HG03039 (cell line): ENCODE measurements around the gene ADIPOR2.
"Not testable (repeated sequence)": the region's sequence is repeated elsewhere in the genome, so short reads cannot be mapped to it uniquely, and the experiment has no call there.

ENCODE experiments used
- ATAC-seq: cut with Tn5 transposase; IDR thresholded peaks from one replicate; pipeline ENCODE4 v1.9.1; 2021; ENCODE audit warnings: mild to moderate bottlenecking, moderate library complexity; ENCODE audit not compliant: unreplicated experiment

ADIPOR2 gene

DNA sequence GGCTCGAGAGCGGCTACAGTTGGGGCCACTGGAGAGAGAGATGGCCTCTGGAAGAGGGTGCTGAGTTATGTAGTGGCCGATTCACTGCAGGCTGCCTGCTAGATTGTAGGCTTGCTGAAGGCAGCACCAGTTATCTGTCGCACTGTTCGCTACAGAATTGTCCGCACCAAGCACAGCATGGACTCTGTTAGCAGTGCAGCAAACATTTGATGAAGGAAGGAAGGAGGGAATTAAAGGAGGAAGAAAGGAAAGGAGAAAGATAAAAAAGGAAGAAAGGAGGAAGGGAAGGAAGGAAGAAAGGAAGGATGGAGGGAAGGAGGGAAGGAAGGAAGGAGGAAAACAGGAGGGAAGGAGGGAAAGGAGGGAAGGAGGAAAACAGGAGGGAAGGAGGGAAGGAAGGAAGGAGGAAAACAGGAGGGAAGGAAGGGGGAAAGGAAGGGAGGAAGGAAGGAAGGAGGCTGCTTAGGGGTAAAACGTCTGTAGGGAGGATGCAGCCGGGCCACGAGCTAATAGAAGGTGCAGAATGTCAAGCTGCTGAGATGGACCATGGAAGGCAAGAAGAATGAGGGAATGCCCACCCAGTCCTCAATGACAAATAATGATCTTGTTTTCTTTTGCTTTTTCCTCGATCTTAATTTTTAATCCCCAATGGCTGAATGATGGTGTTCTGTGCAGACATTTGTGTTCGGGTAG is 27.3 kb upstream of the ADIPOR2 start:
- ATAC-seq, result no peak

DNA sequence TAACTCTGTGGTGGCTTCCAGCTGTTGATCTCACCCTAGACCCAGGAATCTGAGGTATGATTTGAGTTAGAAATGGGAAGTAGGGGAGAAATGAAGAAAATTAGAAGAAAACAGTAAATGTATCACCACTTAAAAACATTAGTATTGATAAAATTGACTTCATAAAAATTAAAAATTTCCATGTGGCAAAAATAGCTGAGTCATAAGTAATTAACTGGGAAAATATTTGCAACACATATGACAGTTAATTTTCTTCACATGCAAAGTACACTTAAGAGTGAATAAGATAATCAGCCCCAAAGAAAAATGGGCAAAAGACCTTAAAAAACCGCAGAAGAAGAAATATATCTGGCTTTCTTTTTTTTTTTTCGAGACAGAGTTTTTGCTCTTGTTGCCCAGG is 25.5 kb upstream of the ADIPOR2 start:
- no peak for ATAC-seq

DNA sequence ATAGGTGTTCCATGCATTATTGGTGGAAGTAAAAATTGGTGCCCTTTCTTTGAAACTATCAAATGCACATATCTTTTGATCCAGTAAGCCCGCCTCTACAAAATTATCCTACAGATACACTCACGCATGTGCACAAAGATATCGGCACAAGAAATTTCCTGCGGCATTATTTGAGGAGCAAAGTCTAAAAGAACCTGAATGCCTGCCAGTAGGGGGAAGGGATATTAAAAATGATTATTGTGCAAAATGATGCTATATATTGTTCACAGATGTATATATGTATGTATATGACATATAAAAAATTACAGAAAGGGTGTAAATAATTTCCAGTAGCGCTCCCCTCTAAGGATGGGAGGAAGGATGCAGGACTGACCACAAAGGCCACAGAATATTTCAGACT is 24.7 kb upstream of the ADIPOR2 start:
- ATAC-seq, result no peak

DNA sequence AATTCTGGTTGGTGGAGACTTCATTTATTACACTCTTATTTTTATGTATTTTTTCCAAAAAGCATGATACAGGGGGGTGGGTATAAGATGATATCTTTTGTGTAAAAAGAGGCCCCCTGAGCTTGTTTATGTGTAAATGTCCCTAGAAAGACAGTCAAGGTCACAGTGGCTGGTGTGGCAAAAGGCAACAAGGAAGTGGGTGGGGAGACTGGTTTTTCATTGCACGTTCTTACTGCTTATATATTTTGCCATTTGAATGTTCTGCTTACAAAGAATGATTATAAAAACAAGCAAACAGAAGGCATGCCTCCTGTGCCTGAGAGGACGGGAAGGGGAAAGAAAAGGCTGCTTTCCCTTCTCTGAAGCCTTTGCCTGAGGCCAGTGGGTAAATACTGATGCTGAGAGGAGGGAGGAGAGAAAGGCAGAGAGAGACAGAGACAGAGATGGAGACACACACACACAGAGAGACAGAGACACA is 24.1 kb upstream of the ADIPOR2 start:
- no peak for ATAC-seq

DNA sequence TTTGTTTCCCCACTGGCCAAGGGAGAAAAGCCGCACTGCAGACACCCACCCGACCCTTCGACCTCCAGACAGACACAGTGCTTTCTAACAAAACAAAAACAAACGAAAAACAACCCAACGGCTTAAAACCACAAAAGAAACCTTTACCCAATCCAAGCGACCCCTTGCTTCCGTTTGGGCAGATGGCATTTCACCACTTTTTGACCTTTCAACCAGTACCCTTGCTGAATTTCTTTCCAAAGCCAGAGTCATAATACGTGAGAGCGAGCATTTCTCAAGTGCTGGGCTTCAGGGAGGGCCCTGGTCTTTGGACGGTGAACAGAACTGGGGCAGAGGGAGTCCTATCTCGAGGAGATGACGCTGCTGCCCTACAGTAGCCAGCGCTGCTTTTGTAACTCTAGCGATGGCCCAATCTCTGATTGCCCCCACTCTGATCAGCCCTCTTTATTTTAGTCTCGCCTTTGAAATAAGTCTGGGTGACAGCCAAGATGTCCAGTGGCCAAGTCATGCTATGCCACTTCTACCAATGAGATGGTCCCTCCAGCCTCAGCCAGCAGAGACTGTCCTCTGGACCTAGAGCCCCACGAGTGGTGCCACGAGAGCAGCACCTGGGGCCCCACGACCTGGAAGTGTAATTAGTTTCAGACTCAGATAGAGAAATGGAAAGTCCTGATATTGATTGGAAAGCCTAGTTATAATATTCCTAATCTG is 21.9 kb upstream of the ADIPOR2 start:
- no peak for ATAC-seq

DNA sequence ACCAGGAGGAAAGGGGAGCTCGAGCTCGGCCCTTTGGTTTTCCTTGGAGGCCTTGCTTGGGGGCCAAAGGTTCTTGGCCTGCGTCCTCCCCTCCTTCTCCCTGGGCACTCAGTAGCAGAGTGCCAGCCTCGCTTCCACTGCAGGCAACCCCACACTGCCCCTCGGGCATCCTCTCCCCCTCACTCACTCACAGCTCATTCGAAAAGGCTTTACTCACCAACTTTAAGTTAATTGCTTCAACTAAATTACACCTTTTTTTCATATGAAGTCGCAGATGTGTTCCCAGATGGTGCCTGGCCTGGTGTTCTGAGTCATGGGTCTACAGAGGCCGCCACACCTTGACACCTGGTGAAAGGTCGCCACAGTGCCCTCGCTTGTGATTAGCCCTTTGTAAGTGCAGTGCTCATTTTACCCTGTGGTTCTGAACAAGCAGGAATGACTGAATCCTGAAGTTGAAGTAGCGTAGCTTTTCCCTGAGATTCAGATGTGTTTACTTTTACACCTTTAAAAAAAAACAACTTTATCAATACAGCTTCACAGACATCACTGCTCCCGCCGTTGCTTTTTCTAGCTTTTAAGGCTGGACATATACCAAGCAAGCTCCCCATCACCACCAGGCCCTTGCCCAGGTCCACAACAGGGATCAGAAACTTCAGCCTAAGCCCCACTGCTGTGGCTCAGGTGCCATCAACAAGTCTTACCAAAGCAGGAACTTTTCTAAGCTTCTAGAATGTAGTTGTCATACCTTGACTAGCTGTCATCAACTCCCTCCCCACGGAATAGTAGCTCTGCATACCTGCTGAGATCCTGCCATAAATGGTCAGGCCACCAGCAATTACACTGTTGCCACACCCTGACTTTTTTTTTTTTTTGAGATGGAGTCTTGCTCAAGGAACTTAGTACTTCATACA is 20.3 kb upstream of the ADIPOR2 start:
- ATAC-seq, result no peak

DNA sequence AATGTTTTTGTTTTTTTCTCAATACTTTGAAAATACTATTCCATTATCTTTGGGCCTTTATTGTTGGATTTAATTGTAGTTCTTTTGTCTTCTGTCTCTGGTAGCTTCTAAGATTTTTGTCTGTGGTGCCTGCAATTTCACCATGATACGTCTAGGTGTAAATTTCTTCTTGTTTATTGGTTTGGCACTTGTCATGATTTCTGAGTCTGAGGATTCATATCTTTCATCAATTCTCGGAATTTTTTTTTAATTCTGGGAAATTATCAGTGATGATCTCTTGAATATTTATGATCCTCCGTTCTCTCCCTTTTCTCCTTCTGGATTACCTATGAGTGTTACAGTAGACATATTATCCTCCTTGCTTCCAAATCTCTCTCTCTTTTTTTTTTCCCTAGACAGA is 14.8 kb upstream of the ADIPOR2 start:
- ATAC-seq, result no peak

DNA sequence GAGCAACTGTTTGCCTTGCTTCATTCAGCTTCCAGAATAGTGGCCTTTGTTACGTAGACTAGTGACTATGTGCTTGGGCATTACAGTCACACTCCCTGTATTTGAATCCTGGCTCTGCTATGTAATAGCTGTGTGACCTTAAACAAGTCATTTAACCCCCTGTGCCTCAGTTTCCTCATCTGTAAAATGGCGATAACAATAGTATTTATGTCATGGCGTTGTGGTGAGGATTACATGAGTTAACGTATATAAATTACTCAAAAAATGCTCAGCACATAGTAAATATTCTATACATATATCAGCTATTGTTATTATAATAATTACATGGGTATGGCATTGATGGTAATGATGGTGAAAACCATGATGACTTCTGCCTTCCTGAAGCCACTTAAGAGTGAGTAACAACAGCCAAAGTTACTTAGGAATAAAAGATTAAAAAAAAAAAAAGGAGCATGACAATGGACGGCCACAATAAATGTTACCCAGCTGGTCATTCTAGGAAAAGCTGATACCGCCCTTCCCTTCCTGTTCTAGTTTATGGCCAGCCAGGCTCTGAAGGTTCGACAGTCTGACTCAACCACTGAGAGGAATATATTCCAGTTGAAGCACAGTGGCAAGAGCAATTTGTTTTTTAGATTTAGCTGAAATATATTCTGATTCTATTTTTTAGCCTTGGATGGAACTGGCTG is 9.9 kb upstream of the ADIPOR2 start:
- no peak for ATAC-seq

DNA sequence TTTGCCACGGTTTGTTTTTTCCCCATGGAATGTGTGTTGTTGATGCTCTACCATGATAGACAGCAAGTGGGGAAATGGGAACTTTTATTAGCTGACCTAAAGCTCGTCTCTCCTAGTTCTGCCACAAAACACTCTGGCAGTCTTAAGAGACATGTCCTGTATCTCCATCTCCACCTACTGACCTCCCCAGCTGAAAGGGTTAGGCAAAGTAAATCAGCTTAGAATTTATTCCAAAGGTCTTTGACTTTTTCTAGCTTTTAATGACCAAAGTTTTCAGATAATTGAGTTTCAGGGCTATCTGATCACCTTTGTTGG is 9.4 kb upstream of the ADIPOR2 start:
- ATAC-seq, result no peak

DNA sequence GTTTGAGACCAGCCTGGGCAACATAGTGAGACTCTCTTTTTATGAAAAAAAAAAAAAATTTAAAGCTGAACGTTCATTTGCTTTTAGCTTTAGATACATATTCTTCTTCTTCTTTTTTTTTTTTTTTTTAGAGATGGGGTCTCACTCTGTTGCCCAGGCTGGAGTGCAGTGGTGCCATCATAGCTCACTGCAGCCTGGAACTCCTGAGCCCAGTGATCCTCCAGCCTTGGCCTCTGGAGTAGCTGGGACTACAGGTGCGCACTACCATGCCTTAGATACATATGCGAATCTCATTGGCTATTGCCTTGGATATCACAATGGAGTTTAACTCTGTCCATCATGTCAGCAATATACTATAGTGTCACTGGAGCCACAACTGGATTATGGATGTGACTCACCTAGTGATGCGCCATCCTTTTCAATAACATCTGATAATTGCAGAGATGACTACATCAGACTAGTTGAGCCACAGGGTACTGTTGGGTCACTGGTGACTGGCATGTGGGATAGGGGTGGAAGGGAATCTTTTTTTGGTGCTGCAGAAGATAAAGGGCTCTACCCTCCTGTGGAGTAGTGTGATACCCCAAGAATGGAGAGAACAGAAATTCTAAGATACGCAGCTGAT is 2.7 kb upstream of the ADIPOR2 start:
- ATAC-seq, result no peak

DNA sequence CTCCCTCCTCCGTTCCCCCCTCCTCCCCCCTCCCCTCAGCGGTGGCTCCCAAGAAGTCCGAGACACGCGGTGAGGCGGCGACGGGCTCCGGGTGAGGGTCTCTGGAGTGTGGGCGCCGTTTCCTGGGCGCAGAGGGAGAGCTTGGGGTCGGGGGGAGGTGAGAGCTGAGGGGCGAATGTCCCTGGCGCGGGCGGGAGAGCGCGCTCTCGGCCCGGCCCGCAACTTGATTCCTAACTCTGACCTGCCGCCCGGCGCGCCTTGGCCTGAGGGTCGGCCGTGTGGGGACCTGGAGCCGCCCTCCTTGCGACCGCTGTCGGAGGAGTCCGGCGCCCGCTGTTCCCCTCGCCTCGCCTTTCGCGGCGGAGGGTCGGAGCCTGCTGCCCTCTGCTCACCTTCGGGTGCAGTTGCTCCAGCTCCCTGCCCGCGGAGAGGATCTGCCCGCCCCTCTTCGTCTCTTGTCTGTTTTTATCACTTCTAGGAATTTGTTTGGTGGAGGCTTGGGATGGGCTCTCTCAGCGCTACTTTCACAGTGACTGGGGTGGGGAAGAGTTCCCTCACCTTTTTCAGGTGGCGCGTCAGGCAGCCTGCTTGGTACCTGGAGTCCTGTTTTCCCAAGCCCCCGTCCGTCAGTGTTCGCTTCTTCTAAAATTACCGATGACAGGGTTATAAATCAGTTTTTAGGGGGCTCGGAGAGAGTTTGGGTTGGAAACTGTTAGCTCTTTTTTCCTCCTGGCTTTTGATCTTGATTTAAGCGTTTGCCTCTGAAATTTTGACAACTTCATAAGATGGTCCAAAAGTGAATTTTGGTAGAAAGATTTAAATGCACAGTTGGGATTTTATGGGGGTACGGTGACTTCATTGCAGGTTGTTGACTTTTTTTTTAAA is 495 bp downstream of the ADIPOR2 start:
- peak; percentile 26 for ATAC-seq

DNA sequence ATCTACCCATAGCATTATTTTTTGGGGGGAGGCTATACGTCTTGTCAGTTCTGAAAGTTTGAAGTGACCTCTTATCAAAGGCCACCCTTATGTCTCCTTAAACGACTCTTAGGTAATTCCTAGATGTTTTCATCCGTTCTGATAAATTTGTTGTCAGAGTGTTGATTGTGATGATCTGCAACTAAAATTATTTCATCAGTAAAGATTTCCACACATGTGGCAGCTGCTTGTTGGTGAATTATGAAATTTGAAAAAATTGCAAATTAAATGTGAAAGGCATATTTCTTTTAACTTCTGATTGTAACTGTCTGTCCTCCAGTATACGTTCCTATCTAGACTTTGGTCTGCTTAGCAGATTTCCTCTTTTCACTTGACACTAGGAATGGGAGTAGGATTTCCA is 1.4 kb downstream of the ADIPOR2 start:
- ATAC-seq, result no peak

DNA sequence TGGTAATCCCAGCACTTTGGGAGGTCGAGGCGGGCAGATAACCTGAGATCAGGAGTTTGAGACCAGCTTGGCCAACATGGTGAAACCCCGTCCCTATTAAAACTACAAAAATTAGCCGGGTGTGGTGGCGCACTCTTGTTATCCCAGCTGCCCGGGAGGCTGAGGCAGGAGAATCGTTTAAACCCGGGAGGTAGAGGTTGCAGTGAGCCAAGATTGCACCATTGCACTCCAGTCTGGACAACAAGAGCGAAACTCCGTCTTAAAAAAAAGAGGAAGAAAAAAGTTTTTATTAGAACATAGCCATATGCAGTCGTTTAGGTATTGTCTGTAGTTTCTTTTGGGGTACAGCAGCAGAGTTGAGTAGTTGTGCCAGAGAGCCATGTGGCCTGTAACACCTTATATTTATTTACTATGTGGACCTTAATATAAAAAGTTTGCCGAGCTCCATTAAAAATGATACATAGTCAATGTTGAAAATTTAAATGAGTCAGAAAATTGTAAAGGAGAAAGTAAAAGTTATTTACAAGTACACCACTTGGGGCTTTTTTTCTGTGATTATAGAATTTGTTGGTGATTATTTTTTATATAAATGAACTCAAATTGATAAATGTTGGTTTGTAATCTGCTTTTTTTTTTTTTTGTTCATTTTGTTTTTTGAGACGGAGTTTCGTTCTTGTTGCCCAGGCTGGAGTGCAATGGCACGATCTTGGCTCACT is 2.2 kb downstream of the ADIPOR2 start:
- no peak for ATAC-seq

DNA sequence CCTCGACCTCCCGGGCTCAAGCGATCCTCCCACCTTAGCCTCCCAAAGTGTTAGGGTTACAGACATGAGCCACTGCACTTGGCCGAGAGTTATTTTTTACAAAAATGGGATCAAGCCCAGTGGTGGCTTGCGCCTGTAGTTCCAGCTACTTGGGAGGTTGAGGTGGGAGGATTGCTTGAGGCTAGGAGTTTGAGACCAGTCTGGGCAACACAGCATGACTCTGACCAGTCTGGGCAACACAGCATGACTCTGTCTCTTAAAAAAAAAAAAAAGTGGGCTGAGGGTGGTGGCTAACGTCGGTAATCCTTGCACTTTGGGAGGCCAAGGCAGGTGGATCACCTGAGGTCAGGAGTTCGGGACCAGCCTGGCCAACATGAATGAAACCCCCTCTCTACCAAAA is 4.2 kb downstream of the ADIPOR2 start:
- not testable (repeated sequence) for ATAC-seq

DNA sequence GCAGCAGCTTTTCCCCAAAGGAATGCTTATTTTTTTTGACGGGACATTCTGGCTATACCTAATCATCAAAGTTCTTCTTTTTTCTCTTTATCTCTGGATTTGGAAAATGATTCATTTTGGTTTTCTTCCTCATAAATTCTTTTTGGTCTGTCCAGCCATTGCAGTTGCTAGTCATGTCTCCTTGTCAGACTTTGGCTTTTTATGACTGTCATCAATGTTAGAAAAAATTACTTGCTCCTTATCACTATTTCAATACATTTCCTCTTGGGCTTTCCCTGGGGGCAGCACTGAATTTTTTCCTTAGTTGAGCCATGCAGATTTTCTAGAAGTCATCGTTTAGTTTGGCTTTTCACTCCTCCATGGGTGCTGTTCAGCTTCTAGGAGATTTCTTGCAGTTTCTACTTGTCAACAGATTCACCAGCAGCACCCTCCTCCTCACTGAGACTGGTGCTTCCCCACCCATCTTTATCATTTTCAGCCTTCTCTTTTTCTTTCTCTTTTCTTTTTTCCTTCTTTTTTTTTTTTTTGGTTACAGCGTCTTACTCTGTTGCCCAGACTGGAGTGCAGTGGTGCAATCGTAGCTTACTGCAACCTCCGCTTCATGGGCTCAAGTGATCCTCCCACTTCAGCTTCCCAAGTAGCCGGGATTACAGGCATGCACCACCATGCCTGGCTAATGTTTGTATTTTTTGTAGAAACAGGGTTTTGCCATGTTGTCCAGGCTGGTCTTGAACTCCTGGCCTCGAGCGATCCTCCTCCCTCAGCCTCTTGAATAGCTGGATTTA is 5.2 kb downstream of the ADIPOR2 start:
- no peak for ATAC-seq

DNA sequence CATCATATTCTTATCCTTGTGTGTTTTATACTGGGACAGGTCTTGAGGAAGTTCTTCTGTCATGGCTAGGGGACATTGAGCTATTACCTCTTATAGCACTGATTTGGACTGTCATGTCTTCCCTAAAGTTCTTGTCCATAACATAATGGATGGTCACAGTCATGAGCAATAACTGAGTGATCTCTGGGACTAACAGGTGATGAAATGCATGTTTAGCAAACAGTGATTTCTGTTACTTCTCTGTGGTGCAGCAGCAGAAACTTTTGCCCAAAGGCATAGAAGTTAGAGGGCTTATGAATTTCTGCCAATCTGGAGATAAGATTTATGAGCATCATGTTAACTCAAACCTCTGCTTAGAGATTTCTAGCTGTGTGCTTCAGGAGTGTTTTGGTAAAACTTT is 5.9 kb downstream of the ADIPOR2 start:
- no peak for ATAC-seq

DNA sequence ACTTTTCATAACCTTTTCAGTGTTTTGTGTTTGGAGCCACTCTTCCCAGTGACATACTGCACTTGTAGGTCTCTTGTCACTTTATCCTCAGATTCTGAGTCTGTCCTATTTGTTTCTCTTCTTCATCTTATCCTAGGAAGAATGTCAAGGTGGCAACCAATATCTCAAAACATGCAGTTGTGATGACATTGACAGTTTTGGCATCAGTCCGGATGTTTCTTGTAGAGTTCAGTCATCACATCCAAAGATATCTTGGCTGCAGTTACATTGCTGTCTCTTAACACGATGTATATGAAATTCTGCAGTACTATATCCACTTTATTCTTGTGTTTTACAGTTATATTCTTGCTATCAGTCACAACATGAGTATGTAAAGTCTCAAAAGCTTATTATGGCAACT is 6.4 kb downstream of the ADIPOR2 start:
- no peak for ATAC-seq

DNA sequence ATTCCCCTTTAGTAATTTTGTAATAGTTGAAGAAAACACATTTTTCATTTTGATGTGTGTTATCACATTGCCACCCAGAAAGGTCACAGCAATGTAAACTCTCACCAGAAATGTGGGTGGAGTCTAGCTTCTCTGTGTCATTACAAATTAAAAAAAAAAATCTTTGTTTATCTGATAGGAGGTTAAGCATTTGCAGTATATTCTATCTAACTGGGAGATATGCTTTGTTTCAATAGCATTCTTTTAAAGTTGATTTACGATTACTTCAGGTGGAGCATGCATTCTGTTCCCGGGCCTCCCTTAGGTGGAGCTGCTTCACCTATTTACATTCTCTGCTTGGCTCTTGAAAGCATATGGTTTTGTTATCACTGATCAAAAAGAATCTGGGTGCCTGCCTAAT is 7.8 kb downstream of the ADIPOR2 start:
- no peak for ATAC-seq
